Fibroblast of the aortic adventitia (primary cell): ENCODE data around the gene SKIC2. TPM values are rescaled to one million over a fixed set of nuclear protein-coding genes. Genes with fewer than 3 reads are reported as not detected.
A peak's percentile ranks its signal among the peaks of the same experiment; 100 is the strongest.
"Not testable (repeated sequence)": the region's sequence is repeated elsewhere in the genome, so short reads cannot be mapped to it uniquely, and the experiment has no call there.

ENCODE experiments used
- DNase-seq: peaks from one replicate; pipeline ENCODE4 v3.0.0-alpha.2; 2010; ENCODE audit warnings: low read depth
- H3K4me3 ChIP-seq: 2 replicates; pipeline ENCODE4 v1.5.1; 2011; ENCODE audit warnings: low read depth, mild to moderate bottlenecking, control low read depth, low read length, moderate library complexity
- total RNA-seq: library from RNA; depleted of rRNA; stranded (reverse); fragments of >200 nt; gene quantifications from 2 replicates; pipeline ENCODE4 v1.2.3, GENCODE V29; 2012; ENCODE audit warnings: low replicate concordance

Gene SKIC2
- total RNA-seq, 1 donor: 42.8 TPM

DNA sequence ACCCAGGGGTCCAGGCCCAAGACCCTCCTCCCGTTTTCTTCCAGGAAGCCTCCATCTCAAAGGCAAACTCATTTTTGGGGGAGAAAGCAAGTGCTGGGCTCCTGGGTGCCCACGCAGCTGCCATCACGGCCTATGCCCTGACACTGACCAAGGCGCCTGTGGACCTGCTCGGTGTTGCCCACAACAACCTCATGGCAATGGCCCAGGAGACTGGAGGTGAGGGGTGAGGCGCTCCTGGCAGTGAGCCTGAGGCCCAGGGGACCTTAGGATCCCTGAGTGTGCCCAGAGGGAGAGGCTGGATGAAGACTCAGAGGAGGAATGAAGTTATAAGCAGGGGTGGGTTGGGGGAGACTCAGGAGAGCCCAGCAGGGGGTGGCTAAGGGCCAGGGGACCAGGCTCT is 37.4 kb downstream of the SKIC2 start:
- DNase-seq, H3K4me3 ChIP-seq: not testable (repeated sequence)

DNA sequence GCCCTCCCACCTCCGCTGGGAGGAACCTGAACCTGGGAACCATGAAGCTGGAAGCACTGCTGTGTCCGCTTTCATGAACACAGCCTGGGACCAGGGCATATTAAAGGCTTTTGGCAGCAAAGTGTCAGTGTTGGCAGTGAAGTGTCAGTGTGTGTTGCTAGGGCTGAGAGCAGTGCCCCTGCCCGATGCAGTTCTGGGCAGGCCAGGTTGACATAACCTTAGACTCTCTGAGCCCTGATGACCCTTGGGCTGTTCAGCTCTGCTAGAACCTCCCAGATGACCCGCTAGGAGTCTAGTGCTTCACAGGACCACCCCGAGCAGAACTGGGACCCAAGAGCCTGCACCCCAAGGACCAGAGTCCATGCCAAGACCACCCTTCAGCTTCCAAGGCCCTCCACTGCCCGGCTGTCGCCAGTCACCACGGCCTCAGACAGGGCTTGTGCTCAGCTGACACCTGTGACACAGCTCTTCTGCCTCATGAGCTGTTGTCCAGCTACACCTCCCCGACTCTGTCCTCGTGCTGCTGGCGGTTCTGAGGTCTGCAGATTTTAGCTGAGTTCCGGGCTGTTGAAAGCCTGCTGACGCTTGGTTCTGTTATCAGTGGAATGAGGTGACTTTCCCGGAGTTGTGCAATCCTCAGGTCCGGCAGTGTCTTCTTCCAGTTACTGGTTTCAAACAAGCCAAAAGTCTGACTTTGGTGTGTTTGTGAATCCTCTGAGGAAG is 43.7 kb downstream of the SKIC2 start:
- DNase-seq, H3K4me3 ChIP-seq: not testable (repeated sequence)

GRCh38 chr6:32003301-32003700 is 44.3 kb downstream of the SKIC2 start:
- H3K4me3 ChIP-seq, DNase-seq: not testable (repeated sequence)

- not testable (repeated sequence) for DNase-seq, H3K4me3 ChIP-seq
Observed at GRCh38 chr6:32004393-32004792, 45.4 kb downstream of the SKIC2 start.

DNA sequence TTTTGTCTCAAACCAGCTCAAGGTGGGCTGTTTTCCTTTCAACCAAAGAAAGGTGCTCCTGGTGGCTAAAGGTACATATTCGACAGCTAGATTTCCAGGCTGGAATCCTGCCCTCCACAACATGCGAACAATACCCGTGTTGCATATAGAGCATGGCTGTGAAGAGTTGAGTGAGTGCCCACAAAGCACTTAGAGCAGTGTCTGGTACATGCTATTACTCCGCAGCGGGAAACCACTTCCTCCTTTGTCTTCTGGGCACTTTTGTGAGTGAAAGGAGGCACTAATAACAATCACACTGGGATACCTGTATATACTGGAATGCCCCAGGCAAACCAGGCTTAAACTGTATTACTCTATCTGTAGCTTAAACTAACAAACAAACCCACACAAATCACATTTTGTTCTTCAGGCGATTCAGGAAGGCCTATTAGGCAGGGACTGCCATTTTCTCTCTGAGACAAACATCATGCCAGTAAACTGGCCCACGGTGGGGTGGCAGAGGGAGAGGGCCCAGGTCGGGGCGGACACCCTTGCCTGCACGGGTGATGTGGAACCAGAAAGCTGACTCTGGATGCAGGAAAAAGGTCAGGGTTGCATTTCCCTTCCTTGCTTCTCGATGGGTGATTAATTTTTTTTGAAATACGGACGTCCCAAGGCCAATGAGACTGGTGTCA is 46.0 kb downstream of the SKIC2 start:
- not testable (repeated sequence) for DNase-seq, H3K4me3 ChIP-seq

- DNase-seq, H3K4me3 ChIP-seq: not testable (repeated sequence)
Observed at GRCh38 chr6:32005538-32005880, 46.5 kb downstream of the SKIC2 start.

GRCh38 chr6:32005991-32006529 is 47.1 kb downstream of the SKIC2 start:
- H3K4me3 ChIP-seq, DNase-seq: not testable (repeated sequence)

DNA sequence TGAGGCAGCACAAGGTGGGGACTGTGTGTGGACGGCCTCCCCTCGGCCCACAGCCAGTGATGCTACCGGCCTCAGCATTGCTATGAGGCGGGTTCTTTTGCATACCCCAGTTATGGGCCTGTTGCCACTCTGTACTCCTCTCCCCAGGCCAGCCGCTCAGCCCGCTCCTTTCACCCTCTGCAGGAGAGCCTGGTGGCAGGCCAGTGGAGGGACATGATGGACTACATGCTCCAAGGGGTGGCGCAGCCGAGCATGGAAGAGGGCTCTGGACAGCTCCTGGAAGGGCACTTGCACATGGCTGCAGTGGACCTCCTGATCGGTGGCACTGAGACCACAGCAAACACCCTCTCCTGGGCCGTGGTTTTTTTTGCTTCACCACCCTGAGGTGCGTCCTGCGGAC is 48.1 kb downstream of the SKIC2 start:
- DNase-seq, H3K4me3 ChIP-seq: not testable (repeated sequence)

GRCh38 chr6:32008037-32008436 is 49.1 kb downstream of the SKIC2 start:
- DNase-seq, H3K4me3 ChIP-seq: not testable (repeated sequence)

DNA sequence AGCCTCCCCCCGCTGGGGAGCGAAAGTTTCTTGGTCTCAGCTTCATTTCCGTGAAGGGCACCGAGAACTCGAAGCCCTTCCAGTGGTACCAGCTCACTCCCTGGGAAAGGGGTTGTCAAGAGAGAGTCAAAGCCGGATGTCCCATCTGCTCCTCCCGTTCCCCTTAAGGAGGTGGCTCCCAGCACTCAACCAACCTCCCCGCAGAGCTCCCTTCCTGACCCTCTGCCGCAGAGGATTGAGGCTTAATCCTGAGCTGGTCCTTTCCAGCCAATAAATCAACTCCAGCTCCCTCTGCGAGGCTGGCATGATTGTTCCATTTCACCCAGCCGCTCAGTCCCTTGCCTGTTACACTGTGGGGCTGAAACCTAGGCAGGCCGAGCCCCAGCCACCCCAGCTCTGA is 49.6 kb downstream of the SKIC2 start:
- not testable (repeated sequence) for H3K4me3 ChIP-seq, DNase-seq

- DNase-seq: not testable (repeated sequence)
Observed at GRCh38 chr6:32009537-32009936, 50.6 kb downstream of the SKIC2 start.

DNA sequence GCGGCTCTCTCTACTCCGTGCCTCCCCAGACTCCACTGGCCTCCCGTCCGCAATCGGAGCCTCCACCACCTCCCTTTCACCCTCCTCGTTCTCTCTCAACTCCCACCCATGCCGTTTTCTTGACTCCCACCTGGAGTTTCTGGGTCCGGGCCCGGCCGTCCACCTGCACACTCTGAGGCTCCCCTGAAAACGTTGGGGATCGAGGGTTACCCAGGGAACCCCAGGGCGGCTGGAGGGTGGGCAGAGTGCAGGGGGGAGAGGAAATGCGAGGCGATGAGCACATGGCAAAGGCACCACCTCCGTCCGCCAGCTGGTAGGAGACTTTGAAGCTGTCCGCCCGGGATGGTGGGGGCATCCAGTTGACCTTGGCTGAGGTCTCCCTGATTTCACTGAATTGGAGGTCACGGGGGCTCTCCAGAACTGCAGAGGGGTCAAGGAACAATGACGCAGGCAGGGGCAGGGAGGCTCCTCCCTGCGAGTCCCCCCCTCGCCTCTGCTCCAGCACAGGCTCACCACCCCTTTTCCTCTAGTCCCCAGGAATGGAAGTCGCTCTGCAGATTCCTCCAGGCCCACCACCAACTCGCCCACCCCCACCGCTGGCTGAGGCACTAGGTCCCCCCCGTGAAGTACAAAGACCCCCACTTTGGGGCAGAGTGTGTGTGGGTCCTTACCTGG is 52.0 kb downstream of the SKIC2 start:
- not testable (repeated sequence) for H3K4me3 ChIP-seq, DNase-seq

More at GRCh38 chr6:32009537-32009936, 50.6 kb downstream of the SKIC2 start:
- not testable (repeated sequence) for H3K4me3 ChIP-seq

- not testable (repeated sequence) for H3K4me3 ChIP-seq
- DNase-seq: peak; percentile 2
Observed at GRCh38 chr6:32012941-32013617, 54.1 kb downstream of the SKIC2 start.

GRCh38 chr6:32013738-32014137 is 54.8 kb downstream of the SKIC2 start:
- not testable (repeated sequence) for H3K4me3 ChIP-seq, DNase-seq

GRCh38 chr6:32014547-32014946 is 55.6 kb downstream of the SKIC2 start, which contains the start of gene C4B:
Gene C4B (plus strand): TSS chr6:32014795. CDS start chr6:32014846, 51 bp downstream.
- DNase-seq, H3K4me3 ChIP-seq: not testable (repeated sequence)
